GM12873 (cell line): Measurements from ENCODE around the gene GPX4.

Experiments used
- CTCF ChIP-seq: IDR thresholded peaks from 2 replicates; pipeline ENCODE4 v1.5.1; 2012; ENCODE audit warnings: low read depth, mild to moderate bottlenecking, moderate library complexity, low read length, control low read depth; ENCODE audit not compliant: insufficient read depth; ENCODE audit errors: missing control alignments

The GPX4 gene

GRCh38 chr19:1133471-1133929 is 29.7 kb downstream of the GPX4 start:
- TF ChIP-seq CTCF = no peak

GRCh38 chr19:1134431-1134830 is 30.6 kb downstream of the GPX4 start:
- TF ChIP-seq CTCF = no peak

GRCh38 chr19:1135454-1135853 is 31.7 kb downstream of the GPX4 start:
- TF ChIP-seq CTCF = no peak

- no peak for TF ChIP-seq CTCF
Observed at GRCh38 chr19:1136201-1136600, 32.4 kb downstream of the GPX4 start.

GRCh38 chr19:1136621-1137317 is 33.0 kb downstream of the GPX4 start:
- no peak for TF ChIP-seq CTCF

GRCh38 chr19:1138121-1138520 is 34.3 kb downstream of the GPX4 start:
- TF ChIP-seq CTCF = no peak

- no peak for TF ChIP-seq CTCF
Observed at GRCh38 chr19:1139126-1139525, 35.3 kb downstream of the GPX4 start.
